Measurements from ENCODE around the gene SPATA13. TPM values are rescaled to one million over a fixed set of nuclear protein-coding genes. Genes with fewer than 3 reads are reported as not detected.

The SPATA13 gene
- total and polyA plus RNA-seq, 8 donors = 3.6 to 156 (median 48.6) TPM

DNA sequence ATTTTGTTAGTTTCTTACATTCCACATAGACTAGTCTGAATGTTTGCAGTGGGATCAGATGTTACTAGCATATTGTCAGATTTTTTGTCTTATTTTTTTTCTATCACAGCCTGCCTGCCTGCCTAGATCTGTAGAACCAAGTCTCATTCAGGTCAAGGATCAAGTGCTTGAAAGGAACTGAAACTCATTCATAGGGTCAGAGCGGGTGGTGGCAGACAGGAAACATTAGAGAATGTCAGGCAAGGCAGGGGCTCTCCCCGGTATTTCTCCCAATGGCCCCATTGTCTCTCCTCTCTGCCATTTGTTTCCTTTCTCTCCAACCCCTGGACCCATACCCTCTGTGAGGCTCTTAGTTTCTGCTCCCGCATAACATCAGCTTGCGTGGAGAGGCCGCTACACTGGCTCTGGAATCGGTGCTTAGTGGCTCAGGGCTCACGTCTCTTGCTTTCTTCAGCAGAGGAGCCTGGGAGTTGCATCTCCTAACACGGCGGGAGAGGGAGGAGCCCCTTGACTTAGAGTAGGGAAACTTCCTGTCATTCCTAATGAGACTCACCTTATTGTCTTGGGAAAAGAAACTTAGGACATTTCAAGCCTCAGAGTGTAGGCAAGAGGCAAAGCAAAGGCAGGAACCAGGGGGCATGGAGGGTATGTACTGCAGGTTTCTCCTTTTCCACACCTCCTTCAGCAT is 35.6 kb upstream of the SPATA13 start:
- H3K4me1 ChIP-seq = peaks cover 3 to 16% (median 10%) of the 10 kb centered on the region in 4 donors
- no peak overlapping the region for H3K27ac ChIP-seq
- TF ChIP-seq POLR2A (IDR thresholded peaks at IDR 0.05) (no peak), POLR2AphosphoS5 (IDR thresholded peaks at IDR 0.05) (no peak), EP300 (IDR thresholded peaks at IDR 0.05) (no peak)
- TF ChIP-seq, protein P1, sequence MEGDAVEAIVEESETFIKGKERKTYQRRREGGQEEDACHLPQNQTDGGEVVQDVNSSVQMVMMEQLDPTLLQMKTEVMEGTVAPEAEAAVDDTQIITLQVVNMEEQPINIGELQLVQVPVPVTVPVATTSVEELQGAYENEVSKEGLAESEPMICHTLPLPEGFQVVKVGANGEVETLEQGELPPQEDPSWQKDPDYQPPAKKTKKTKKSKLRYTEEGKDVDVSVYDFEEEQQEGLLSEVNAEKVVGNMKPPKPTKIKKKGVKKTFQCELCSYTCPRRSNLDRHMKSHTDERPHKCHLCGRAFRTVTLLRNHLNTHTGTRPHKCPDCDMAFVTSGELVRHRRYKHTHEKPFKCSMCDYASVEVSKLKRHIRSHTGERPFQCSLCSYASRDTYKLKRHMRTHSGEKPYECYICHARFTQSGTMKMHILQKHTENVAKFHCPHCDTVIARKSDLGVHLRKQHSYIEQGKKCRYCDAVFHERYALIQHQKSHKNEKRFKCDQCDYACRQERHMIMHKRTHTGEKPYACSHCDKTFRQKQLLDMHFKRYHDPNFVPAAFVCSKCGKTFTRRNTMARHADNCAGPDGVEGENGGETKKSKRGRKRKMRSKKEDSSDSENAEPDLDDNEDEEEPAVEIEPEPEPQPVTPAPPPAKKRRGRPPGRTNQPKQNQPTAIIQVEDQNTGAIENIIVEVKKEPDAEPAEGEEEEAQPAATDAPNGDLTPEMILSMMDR (IDR thresholded peaks at IDR 0.05) = no peak
- intact Hi-C loops (cut with DNase I; ENCODE audit: low total_unique reads) = no loop called here
- peak in 1 of 2 donors; percentile 41 for DNase-seq
- H3K36me3 ChIP-seq = no peaks in the 10 kb centered on the region
- H3K4me3 ChIP-seq = no peak overlapping the region
- H3K9me3 ChIP-seq = no peaks in the 10 kb centered on the region
- H3K27me3 ChIP-seq = no peaks in the 10 kb centered on the region
- 79 to 86% (median 85%) methylated on average over 9 of the region's 9 CpGs for WGBS, 5 donors

DNA sequence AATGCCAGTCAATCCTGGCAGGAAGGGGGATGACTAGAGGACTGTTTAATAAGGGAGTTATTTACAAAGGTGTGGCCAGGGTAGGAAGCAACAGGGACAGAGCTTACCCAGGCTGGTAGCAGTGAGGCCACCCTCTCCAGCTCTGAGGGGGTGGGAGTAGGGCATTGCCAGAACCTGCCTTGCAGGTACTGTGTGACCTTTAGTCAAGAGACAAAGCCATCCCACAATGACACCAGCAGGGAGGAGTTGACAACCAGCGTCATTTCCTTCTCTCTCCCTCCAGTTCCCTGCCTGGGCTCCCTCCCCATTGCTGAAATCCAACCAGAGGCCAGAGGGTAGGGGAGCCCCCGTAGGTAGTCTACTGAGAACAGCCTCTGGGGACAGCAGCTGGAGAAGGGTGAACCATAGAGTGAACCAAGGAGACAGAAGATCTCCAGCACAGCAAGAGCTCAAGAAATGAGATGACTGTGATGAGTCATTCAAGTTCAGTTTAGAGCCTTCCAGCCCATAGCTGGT is 33.3 kb upstream of the SPATA13 start:
- 31 to 56% (median 40%) methylated on average over 2 of the region's 2 CpGs for WGBS, 5 donors
- TF ChIP-seq POLR2AphosphoS5 (IDR thresholded peaks at IDR 0.05) (peak in 1 of 3 donors; percentile 37), EP300 (IDR thresholded peaks at IDR 0.05) (no peak), POLR2A (IDR thresholded peaks at IDR 0.05) (no peak)
- TF ChIP-seq, protein P1 (IDR thresholded peaks at IDR 0.05) = no peak
- peak; percentile 48 to 83 for DNase-seq
- intact Hi-C loops (cut with DNase I; ENCODE audit: low total_unique reads) = no loop called here
- Histone ChIP-seq H3K36me3 (no peaks in the 10 kb centered on the region), H3K4me3 (no peak overlapping the region), H3K9me3 (peaks cover 0 to 10% (median 4%) of the 10 kb centered on the region in 4 donors), H3K27ac (peak overlapping the region in 1 of 5 donors; percentile 48), H3K4me1 (peaks cover 6 to 13% (median 12%) of the 10 kb centered on the region in 4 donors), H3K27me3 (no peaks in the 10 kb centered on the region)

DNA sequence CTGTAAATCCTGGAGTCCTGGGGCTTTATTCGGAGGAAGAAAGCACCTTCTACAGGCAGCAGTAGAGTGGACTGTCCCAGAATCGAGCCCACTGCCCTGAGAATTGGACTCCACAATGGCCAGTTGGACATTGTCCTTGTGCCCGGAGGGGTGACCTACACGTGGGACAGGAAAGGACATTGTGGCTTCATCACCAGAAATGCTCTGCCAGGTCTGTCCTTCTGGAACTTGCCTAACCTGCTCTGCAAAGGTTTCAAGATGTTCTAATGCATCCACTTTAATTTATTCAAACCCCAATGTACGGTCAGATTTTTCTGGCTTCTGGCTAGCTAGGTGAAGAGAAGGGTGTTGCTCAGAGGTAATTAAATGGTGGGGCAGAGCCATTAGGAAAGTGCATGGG is 32.4 kb upstream of the SPATA13 start:
- Histone ChIP-seq H3K4me1 (peaks cover 6 to 13% (median 12%) of the 10 kb centered on the region in 4 donors), H3K27me3 (no peaks in the 10 kb centered on the region), H3K9me3 (peaks cover 0 to 12% (median 4%) of the 10 kb centered on the region in 4 donors), H3K27ac (no peak overlapping the region), H3K36me3 (no peaks in the 10 kb centered on the region), H3K4me3 (no peak overlapping the region)
- 80 to 90% (median 87%) methylated on average over 1 to 5 of the region's 5 CpGs for WGBS, 5 donors
- intact Hi-C loops (cut with DNase I; ENCODE audit: low total_unique reads) = no loop called here
- TF ChIP-seq, protein P1 (IDR thresholded peaks at IDR 0.05) = no peak
- TF ChIP-seq POLR2A (IDR thresholded peaks at IDR 0.05) = no peak
- no peak for TF ChIP-seq POLR2AphosphoS5 (IDR thresholded peaks at IDR 0.05)
- TF ChIP-seq EP300 (IDR thresholded peaks at IDR 0.05) = no peak
- no peak for DNase-seq

DNA sequence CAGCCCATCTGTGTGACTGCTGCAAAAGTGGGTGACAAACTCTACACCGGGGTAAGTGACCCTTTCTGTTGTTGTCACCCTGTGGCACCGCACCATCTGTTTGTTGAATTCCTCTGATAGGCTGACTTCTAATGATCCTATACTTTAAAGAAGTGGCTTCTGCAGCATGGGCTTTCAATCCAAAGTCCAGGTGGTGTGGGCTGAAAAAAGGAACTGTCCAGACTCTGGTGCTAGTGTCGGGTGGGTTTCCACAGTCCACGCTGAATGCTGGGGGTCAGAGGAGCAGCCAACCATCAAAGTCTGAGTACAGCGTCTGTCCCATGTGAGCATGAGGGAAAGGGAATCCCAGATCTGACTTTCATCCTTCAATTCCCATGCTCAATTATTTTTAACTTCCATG is 31.6 kb upstream of the SPATA13 start:
- Histone ChIP-seq H3K9me3 (peaks cover 0 to 12% (median 4%) of the 10 kb centered on the region in 4 donors), H3K4me1 (peaks cover 6 to 13% (median 12%) of the 10 kb centered on the region in 4 donors), H3K4me3 (no peak overlapping the region), H3K27ac (no peak overlapping the region), H3K27me3 (no peaks in the 10 kb centered on the region), H3K36me3 (no peaks in the 10 kb centered on the region)
- no peak for TF ChIP-seq EP300 (IDR thresholded peaks at IDR 0.05)
- TF ChIP-seq, protein P1 (IDR thresholded peaks at IDR 0.05) = no peak
- no peak for TF ChIP-seq POLR2AphosphoS5 (IDR thresholded peaks at IDR 0.05)
- TF ChIP-seq POLR2A (IDR thresholded peaks at IDR 0.05) = no peak
- DNase-seq = no peak
- intact Hi-C loops (cut with DNase I; ENCODE audit: low total_unique reads) = no loop called here
- 86 to 92% (median 91%) methylated on average over 5 of the region's 5 CpGs for WGBS, 5 donors

Data from stomach (tissue), 9 donors.